GM19099 (cell line): ENCODE results near the gene BMP2K.
A peak's percentile ranks its signal among the peaks of the same experiment; 100 is the strongest.

Experiments used
- POLR2A ChIP-seq: IDR thresholded peaks from 3 replicates; pipeline ENCODE4 v1.6.1; 2011; ENCODE audit warnings: low read depth; ENCODE audit not compliant: insufficient read length; ENCODE audit errors: extremely low read depth

BMP2K gene

DNA sequence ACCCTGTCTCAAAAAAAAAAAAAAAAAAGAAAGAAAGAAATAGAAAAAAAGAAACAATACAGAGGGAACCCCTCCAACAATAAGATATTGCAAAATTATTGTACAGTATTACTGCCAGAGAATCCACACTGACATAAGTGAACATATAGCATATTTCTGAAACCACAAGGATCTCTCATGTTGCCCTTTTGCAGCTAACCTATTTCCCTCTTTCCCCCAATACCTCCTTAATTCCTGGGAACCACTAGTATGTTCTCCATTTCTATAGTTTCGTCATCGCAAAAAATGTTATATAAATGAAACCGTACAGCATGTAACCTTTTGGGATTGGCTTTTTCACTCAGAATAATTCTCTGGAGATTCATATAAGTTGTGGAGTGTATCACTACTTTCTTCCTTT is 20.0 kb upstream of the BMP2K start:
- no peak for TF ChIP-seq POLR2A

DNA sequence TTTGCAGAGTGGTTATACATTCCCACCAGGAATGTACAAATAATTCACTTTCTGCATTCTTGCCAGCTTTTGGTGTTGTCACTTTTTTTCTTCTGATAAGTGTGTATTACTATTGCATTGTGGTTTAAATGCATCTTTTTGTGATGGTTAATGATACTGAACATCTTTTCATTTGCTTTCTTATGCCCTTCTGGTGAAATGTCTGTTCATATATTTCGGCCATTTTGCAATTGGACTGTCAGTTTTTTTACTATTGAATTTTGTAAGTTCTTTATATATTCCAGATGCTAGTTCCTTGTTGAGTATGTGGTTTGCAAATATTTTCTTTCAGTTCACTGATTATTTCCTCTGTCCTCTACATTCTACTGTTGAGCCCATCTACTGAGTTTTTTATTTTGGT is 19.4 kb upstream of the BMP2K start:
- no peak for TF ChIP-seq POLR2A

DNA sequence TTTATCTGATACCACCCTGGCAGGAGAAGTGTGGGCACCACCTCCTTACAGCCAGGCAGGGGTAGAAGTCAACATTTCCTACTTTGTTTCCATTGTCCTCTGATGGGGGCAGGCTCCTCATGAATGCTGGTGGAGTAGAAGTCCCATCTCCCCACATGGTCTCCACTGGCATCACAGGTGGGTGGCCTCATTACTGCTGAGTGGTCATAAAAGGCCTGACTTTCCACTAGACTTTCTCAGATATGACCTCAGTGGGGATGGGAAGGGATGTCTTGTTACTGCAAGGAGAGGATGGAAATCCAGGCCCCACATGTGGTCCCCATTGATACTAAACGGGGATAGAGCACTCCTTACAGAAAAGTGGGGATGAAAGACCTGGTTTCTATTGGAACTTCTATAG is 18.6 kb upstream of the BMP2K start:
- TF ChIP-seq POLR2A = no peak

DNA sequence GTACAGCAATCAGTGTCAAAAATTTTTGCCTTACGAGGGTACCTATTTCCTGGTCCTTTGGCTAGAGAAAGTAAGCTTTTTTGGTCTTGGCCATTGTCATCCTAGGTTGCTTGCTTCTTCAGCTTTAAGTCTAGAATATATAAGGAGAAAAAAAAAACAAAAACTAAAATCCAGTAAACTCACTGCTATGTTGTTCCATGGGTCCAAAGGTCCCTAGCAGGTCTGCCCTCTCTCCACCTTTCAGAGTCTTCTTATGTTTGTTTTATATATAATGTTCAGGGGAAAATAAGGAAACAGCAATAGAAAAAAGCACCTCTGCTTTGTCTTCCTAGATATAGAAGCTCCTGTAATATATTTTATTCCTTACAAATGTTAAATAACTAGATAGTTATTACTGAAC is 18.1 kb upstream of the BMP2K start:
- no peak for TF ChIP-seq POLR2A

DNA sequence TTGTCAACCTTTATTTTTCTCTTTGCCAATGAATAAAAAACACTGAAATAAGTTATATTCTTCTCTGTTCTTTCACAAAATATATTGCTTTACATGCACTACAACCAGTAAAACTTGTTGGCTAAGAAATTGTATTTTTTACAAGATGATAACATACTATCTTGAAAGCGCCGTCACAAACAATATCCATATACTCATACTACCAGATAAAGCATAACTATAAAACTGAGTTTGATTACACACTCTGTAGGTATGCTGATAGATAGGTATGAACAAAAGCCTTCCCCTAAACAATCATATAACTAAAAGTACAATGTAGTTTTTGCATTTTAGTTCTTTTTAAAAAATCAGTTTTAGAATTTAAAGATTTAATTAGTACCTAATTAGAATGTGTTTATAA is 13.6 kb upstream of the BMP2K start:
- TF ChIP-seq POLR2A = no peak

DNA sequence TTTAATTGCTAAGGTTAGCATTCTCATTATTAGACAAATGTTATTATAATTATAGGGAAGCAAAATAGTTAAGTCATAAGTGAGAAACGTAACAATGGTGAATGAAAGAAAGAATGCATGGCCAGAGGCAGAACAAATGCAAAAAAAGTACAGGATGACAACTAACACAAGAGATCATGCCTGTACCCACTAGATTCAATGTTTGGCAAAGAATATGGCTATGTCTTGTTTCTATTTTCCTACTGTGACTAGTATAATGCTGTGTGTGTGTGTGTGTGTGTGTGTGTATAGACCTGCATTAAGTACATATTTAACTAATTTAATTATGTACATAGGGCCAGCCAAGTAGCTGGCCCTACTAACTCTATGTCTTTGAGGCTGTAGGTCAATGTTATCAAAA is 12.9 kb upstream of the BMP2K start:
- no peak for TF ChIP-seq POLR2A

DNA sequence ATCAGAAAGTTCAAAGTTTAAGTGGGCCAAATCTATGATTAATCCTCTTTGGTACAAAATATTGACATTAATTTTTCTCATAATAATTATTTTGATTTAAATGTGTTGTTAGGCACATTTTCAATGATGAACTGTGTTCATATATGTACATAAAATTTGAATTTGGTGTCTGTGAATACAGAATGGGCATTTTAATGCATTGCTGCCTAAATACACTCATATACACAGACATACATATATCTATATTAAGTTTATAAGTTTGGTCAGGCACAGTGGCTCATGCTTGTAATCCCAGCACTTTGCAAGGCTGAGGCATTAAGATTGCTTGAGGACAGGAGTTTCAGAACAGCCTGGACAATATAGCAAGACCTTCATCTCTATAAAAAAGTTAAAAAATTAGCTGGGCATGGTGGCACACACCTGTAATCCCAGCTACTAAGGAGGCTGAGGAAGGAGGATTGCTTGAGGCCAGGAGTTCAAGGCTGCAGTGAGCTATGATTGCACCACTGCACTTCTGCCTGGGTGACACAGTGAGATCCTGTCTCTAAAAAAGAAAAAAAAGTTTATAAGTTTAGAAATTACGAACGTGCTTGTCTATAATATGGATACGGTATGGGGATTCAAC is 12.3 kb upstream of the BMP2K start:
- no peak for TF ChIP-seq POLR2A

DNA sequence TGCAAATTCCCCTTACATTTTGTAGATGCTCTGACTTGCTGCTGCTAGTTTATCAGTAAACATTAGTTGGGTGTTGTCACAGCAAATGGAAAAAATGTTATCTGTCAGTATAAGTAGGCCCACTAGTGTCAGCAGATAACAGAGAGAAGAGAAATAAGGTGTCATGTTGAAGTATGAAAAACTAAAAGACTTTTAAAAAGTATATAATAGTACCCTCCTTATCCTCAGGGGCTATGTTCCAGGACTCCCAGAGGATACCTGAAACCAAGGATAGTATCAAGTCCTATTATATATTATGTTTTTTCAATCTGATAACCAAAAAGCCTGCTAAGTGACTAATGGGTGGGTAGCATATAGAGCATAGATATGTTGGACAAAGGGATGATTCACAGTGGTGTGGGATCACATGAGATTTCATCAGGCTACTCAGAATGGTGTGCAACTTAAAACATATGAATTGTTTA is 11.6 kb upstream of the BMP2K start:
- TF ChIP-seq POLR2A = no peak

DNA sequence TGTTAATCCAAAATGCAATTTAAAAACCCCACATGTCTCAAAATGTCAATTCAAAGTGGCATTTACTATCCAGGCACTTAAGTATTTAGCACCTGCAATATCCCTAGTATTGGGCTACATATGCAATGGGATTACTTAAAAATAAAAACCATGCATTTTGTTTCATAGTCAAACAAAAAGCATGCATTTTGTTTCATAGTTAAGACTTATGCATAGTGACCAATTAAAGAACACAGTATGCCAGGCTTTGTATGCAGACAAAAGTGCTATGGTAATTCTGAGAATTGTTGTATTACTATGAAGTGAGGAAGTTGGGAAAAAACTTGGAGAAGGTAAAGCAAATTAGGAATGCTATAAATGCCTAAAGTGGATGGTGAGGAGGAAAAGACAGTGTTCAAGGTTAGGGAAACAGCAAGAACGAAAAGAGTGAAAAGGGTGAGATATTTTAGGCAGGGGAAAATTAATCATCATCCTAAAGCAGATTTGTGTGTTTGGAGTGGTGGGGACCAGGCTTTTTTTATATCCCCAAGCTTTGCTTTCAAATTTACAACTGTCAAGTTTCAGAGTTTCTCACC is 10.6 kb upstream of the BMP2K start:
- TF ChIP-seq POLR2A = no peak

DNA sequence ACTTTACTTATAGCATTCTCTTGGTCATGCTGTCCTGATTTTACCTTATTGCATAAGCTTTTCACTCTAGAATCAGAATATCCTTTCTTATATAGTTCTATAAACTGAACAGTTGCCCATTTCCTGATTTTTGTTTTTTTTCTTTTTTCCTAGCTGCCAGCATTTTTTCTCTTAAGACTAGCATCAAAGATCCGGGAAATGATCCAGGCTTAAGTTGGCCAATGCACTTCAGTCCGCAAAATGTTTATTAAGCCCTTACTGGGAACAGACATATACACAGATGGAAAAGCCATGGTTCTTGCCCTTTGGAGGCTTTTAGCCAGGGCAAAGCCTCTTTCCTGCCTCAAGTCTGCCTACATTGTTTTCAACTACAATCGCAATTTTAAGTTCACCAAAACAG is 10.1 kb upstream of the BMP2K start:
- no peak for TF ChIP-seq POLR2A

DNA sequence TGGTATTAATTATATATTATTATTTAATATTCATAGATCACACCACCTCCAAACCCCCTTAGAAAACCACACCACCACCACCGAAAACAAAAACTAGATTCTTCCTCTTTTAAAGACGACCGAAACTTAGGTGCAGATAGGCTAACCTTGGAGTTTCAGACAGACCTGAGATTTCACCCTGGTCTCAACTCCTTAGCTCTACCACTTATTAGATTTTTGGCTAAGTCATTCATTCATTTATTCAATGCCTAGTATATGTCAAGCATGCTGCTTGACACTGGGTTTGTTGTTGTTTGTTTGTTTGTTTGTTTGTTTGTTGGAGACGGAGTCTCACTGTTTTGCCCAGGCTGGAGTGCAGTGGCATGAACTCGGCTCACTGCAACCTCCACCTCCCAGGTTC is 9.5 kb upstream of the BMP2K start:
- TF ChIP-seq POLR2A = no peak

DNA sequence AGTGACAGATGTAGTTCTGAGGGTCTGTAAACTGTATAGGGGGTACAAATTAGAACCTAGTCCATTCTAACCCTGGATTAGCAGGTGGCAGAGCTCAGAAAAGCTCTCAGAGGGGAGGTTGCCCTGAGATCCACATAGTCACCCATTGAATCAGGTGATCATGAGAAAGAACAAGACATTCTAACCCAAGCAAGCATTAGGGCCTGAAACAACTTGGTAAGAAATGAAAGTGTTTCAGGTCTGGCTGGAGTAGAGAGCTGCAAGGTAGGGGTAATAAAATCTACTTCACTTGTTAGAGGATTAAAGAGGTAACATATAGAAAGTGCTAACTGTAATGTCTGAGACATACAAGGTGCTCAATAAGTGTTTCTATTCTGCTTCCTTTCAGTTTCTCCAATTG is 8.8 kb upstream of the BMP2K start:
- TF ChIP-seq POLR2A = no peak

DNA sequence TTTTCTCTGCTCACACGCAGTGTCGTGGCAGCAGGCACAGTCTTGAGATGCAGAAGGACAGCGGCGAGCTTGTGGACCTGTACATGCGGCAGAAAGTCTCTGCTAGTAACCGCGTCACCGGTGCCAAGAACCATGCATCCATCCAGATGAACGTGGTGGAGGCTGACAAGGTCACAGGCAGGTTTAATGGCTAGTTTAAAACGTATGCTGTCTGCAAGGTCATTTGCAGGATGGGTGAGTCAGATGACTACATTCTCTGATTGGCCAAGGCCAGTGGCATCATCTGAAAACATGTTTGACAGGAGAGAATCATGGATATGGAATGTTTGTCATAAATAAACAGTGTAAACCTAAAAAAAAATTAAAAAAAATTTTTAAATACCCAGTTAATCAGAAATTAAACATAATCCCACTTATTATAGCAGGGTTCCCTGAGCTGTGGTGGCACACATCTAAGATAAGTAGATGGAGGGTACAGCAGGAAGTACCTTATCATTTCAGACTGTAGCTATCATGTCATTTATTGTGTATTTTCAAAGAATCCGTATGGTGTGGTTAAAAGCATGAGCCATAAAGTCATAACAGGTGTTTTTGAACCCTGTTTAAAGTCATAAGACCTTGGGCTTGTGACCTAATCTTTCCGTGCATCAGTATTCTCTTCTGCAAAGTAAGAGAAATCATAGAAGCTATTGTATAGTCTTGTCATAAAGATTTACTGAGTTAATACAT is 7.5 kb upstream of the BMP2K start:
- no peak for TF ChIP-seq POLR2A

DNA sequence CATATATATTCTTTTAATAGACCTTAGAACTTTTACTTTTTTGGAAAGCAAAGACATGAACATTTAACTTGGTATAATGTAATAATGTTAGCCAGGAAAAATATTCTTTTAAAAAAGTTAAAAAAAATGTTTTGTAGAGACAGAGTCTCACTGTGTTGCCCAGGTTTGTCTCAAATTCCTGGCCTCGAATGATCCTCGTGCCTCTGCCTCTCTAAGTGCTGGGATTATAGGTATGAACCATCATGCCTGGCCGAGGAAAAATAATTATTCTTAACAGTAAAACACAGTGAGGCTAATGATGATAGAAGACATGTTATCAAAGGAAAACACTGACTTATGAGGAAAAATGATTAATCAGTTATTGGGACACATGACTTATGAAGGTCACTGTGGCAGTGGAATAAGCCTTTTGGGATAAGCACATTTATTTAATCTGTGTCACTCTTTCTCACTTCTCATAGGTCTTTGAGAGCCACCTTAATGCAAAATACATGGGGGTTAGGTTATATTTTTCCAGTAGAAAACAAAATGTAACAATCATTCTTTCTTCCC is 6.0 kb upstream of the BMP2K start:
- no peak for TF ChIP-seq POLR2A

DNA sequence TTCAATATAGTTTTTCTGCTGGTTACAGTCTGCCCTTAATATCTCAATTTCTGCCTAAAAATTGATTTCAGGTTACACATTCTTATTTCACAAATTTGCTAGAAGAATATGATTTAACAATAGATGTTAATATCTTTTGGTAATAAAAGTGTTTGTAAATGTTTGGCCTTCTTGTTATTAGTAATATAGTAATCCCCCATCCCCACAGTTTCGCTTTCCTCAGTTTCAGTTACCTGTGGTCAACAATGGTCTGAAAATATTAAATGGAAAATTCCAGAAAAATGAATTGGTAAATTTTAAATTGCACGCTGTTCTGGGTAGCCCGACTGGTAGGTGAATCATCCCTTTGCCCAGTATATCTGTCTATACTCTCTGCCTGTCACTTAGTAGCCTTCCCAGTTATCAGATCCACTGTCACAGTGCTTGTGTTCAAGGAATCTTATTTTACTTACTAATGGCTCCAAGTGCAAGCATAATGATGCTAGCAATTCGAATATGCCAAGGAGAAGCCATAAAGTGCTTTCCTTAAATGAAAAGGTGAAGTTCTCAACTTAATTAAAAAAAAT is 3.5 kb upstream of the BMP2K start:
- TF ChIP-seq POLR2A = no peak

DNA sequence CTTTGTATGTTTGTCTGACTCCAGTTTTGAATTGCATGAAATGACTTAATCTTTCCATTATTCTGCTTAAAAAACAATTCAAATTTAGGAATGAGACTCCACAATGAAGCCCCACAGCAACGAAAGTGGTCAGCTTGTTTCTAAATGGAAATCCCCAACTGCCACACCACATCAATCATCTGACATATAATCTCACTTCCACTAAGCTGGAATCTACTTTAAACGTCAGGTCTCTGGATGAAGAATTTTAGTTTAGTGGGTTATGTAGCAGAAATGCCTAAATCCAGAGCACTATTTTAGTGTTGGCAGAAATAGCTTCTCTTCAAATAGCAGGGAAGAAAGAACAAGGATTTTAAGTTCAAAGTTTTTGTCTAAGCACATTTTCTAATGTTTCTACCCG is 1.7 kb upstream of the BMP2K start:
- peak; percentile 31 for TF ChIP-seq POLR2A
